ENCODE data around the gene TSPYL4.
A peak's percentile ranks its signal among the peaks of the same experiment; 100 is the strongest.

TSPYL4 gene

DNA sequence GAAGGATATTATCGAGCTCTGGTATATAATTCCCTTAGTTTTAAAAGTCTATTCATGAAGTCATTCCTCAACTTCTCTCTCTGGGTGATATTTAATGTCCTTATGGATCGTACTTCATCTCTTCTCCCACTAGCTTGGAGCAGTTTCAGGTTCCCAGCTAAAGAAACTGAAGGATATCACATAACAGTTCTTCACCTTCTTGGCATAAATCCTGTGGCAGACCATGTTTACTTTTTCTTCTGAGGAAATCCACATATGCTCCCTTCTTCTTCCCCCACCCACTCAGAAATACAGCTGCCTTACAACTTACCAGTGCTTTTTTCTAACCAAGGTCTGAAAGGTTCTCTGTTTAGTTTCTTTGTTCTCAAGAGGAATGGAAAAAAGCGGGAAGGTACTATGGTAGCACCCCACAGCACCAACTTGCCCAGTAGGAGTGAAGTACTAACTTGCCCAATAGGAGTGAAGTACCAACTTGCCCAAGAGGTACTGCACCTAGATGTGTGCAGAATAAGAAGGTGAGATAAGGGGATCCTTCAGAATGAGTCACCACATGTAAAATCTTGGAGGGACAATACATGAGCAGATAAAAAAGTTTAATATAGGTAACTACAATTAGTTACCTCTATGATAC is 53.1 kb downstream of the TSPYL4 start:
- no peaks in the 10 kb centered on the region for H3K9me3 Mint-ChIP-seq
- DNase-seq, result no peak
- no peak for TF ChIP-seq CTCF (IDR thresholded peaks at IDR 0.05)
- peaks cover 17% of the 10 kb centered on the region for H3K4me1 Mint-ChIP-seq
- H3K27ac Mint-ChIP-seq, result peak overlapping the region; percentile 25
- H3K4me3 Mint-ChIP-seq, result no peak overlapping the region
- peaks cover 3% of the 10 kb centered on the region for H3K27me3 Mint-ChIP-seq (ENCODE audit: low read depth, poor library complexity)
- no peaks in the 10 kb centered on the region for H3K36me3 Mint-ChIP-seq (ENCODE audit: low read depth)
